Duodenal mucosa (tissue), 2 donors: Measurements from ENCODE around the gene CNTN5.

Source experiments
- H3K27ac ChIP-seq: one replicate; pipeline ENCODE4 v1.7.0; 2013; ENCODE audit warnings: low read depth, low read length
- H3K27me3 ChIP-seq, 2 donors: one replicate each; pipeline ENCODE4 v1.7.0; 2013; ENCODE audit warnings: low read length in 2 of 2, control low read depth in 1 of 2; ENCODE audit not compliant: insufficient read depth in 2 of 2, control insufficient read depth in 1 of 2
- H3K36me3 ChIP-seq, 2 donors: one replicate each; pipeline ENCODE4 v1.7.0; 2013; ENCODE audit warnings: low read length in 2 of 2, control low read depth in 1 of 2; ENCODE audit not compliant: insufficient read depth in 2 of 2, control insufficient read depth in 1 of 2
- H3K4me1 ChIP-seq, 2 donors: one replicate each; pipeline ENCODE4 v1.7.0; 2013; ENCODE audit warnings: low read length in 2 of 2, control low read depth in 1 of 2; ENCODE audit not compliant: insufficient read depth in 2 of 2, control insufficient read depth in 1 of 2
- H3K4me3 ChIP-seq, 2 donors: one replicate each; pipeline ENCODE4 v1.7.0; 2013; ENCODE audit warnings: low read length in 2 of 2, low read depth in 1 of 2
- H3K9ac ChIP-seq, 2 donors: one replicate each; pipeline ENCODE4 v1.7.0; 2013; ENCODE audit warnings: low read length in 2 of 2, low read depth in 1 of 2
- H3K9me3 ChIP-seq, 2 donors: one replicate each; pipeline ENCODE4 v1.7.0; 2013; ENCODE audit warnings: low read length in 2 of 2, control low read depth in 1 of 2; ENCODE audit not compliant: control insufficient read depth in 1 of 2

Gene CNTN5

GRCh38 chr11:99519095-99519494 is 498.3 kb downstream of the CNTN5 start:
- H3K27ac ChIP-seq = no peak overlapping the region
- H3K4me3 ChIP-seq = no peak overlapping the region
- no peaks in the 10 kb centered on the region for H3K4me1 ChIP-seq
- no peaks in the 10 kb centered on the region for H3K9me3 ChIP-seq
- H3K9ac ChIP-seq = no peak overlapping the region
- no peaks in the 10 kb centered on the region for H3K27me3 ChIP-seq
- H3K36me3 ChIP-seq = no peaks in the 10 kb centered on the region

DNA sequence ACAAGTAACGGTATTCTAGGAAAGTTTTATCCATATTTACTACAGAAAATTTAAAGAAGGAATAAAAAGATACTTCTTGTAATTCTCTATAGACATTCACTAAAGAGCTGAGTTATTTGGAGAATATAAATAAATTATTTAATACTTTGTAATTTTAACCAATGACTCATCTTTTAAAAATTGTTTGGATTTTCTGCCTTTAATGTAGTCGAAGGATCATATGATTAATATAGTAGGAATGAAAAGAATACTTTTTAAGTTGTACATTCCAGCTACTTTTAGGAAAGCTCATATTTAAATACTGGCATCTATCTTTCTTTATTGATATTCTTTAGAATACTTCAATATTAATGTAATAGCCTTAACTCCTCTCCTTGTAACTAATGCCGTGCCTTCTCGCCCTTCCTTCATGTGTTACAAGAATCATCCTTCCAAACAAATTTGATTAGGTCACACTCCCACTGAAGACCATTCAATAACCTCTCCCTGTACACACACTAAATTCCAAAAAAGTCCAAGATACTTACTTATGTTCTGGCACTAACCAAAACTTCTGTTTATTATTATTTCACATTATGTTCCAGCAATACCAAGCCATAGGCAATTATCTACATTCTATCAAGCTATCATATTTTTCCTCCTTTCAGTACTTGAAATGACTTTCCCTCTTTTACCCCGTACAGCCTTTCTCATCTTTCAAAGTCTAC is 501.9 kb downstream of the CNTN5 start:
- no peak overlapping the region for H3K4me3 ChIP-seq
- H3K27me3 ChIP-seq = no peaks in the 10 kb centered on the region
- no peak overlapping the region for H3K27ac ChIP-seq

DNA sequence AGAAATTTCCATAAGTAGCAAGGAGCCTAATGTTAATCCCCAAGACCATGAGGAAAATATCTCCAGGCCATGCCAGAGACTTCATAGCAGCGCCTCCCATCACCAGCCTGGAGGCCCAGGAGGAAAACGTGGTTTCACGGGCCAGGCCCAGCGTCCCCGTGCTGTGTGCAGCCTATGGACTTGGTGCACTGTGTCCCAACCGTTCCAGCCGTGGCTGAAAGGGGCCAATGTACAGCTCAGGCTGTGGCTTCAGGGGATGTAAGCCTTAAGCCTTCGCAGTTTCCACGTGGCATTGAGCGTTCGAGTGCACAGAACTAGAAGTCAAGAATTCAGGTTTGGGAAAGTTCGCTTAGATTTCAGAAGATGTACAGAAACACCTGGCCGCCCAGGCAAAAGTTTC is 510.7 kb downstream of the CNTN5 start:
- no peak overlapping the region for H3K27ac ChIP-seq
- H3K4me1 ChIP-seq = no peaks in the 10 kb centered on the region
- no peak overlapping the region for H3K4me3 ChIP-seq
- no peak overlapping the region for H3K9ac ChIP-seq
- no peaks in the 10 kb centered on the region for H3K36me3 ChIP-seq
- H3K27me3 ChIP-seq = no peaks in the 10 kb centered on the region
- peaks cover 4% of the 10 kb centered on the region in 2 donors for H3K9me3 ChIP-seq

More for the DNA sequence above, 501.9 kb downstream of the CNTN5 start:
- Histone ChIP-seq H3K9ac (no peak overlapping the region), H3K4me1 (no peaks in the 10 kb centered on the region), H3K9me3 (no peaks in the 10 kb centered on the region), H3K36me3 (no peaks in the 10 kb centered on the region)

DNA sequence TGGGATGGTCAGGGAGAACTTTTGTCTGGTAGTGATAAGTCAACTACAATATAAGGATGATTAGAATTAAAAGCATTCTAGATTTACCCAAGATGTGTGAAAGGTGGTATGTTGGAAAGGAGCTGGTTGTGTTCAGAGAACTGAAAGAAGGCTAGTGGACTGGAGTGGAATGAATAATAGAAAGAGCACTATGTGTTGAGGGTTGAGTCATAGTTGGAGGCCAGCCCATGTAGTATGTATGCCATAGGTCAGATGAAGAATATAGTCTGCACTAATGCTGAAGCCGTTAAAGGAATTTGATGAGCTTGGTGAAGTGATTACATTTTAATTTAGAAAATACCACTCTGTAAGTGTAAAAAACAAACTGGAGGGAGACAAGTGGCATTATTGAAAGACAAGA is 514.1 kb downstream of the CNTN5 start:
- Histone ChIP-seq H3K36me3 (no peaks in the 10 kb centered on the region), H3K9me3 (peaks cover 0 to 4% of the 10 kb centered on the region in 2 donors), H3K27ac (no peak overlapping the region), H3K27me3 (no peaks in the 10 kb centered on the region), H3K9ac (no peak overlapping the region), H3K4me3 (no peak overlapping the region), H3K4me1 (no peaks in the 10 kb centered on the region)

DNA sequence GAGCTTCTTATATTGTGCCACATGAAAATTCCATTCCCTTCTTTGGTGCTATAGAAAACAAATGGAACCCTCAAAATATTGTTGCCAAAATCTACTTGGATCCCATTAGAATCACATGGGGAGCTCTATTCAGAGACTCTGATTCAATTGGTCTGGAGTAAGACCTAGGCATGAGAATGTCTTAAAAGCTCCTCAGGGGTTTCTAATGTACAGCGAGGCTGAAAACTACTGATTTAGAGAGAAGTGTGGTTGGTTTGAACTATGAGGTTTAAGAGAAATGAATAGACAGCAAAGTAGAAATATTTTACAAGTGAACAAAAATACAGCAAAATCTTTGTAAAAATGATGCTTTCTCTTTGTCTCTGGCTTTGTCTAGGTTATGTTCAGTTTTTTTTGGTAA is 514.7 kb downstream of the CNTN5 start:
- Histone ChIP-seq H3K27me3 (no peaks in the 10 kb centered on the region), H3K9ac (no peak overlapping the region), H3K4me3 (no peak overlapping the region), H3K9me3 (peaks cover 0 to 4% of the 10 kb centered on the region in 2 donors), H3K4me1 (no peaks in the 10 kb centered on the region), H3K27ac (no peak overlapping the region), H3K36me3 (no peaks in the 10 kb centered on the region)

DNA sequence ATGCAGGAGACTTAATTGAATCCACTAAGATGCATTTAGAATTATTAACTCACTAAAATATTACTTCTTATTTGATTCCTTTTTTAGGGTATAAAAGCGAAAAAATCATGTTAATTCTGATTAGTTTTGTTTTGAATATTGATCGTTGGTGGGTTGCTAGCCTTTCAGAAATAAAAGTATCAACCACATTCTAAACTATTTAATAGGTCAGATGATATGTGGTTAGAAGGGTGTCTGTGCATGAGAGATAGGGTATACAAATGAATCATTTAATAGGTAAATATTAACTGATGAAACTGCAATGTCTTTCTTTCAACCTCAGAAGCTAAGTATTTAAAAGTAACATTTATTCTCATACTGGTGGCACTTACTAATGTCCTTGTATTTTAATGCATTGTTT is 515.1 kb downstream of the CNTN5 start:
- no peaks in the 10 kb centered on the region for H3K4me1 ChIP-seq
- peaks cover 3 to 4% of the 10 kb centered on the region in 2 donors for H3K9me3 ChIP-seq
- H3K27ac ChIP-seq = no peak overlapping the region
- no peak overlapping the region for H3K4me3 ChIP-seq
- no peaks in the 10 kb centered on the region for H3K27me3 ChIP-seq
- no peaks in the 10 kb centered on the region for H3K36me3 ChIP-seq
- no peak overlapping the region for H3K9ac ChIP-seq

- no peaks in the 10 kb centered on the region for H3K4me1 ChIP-seq
- peaks cover 3 to 4% of the 10 kb centered on the region in 2 donors for H3K9me3 ChIP-seq
- no peaks in the 10 kb centered on the region for H3K27me3 ChIP-seq
- no peaks in the 10 kb centered on the region for H3K36me3 ChIP-seq
- H3K9ac ChIP-seq = no peak overlapping the region
- no peak overlapping the region for H3K27ac ChIP-seq
- no peak overlapping the region for H3K4me3 ChIP-seq
These were observed 516.9 kb downstream of the CNTN5 start for GRCh38 chr11:99537681-99538080.

- Histone ChIP-seq H3K27me3 (no peaks in the 10 kb centered on the region), H3K9me3 (peaks cover 0 to 2% of the 10 kb centered on the region in 2 donors), H3K4me1 (no peaks in the 10 kb centered on the region), H3K9ac (no peak overlapping the region), H3K27ac (no peak overlapping the region), H3K4me3 (no peak overlapping the region), H3K36me3 (no peaks in the 10 kb centered on the region)
These were observed 524.9 kb downstream of the CNTN5 start for GRCh38 chr11:99545616-99546015.

- H3K9ac ChIP-seq = no peak overlapping the region
- no peaks in the 10 kb centered on the region for H3K9me3 ChIP-seq
- no peaks in the 10 kb centered on the region for H3K4me1 ChIP-seq
- H3K36me3 ChIP-seq = no peaks in the 10 kb centered on the region
- H3K4me3 ChIP-seq = no peak overlapping the region
- no peak overlapping the region for H3K27ac ChIP-seq
- H3K27me3 ChIP-seq = no peaks in the 10 kb centered on the region
These were observed 527.5 kb downstream of the CNTN5 start for GRCh38 chr11:99548264-99548663.

- no peak overlapping the region for H3K9ac ChIP-seq
- H3K27ac ChIP-seq = no peak overlapping the region
- no peaks in the 10 kb centered on the region for H3K36me3 ChIP-seq
- H3K4me1 ChIP-seq = no peaks in the 10 kb centered on the region
- H3K9me3 ChIP-seq = no peaks in the 10 kb centered on the region
- no peaks in the 10 kb centered on the region for H3K27me3 ChIP-seq
- no peak overlapping the region for H3K4me3 ChIP-seq
These were observed 533.6 kb downstream of the CNTN5 start for GRCh38 chr11:99554232-99554903.
